Measurements from ENCODE around the gene MOB2.

- TF ChIP-seq POLR2AphosphoS5 (IDR thresholded peaks at IDR 0.05; ENCODE audit: borderline replicate concordance, low read depth, low read length) (no peak), EZH2 (IDR thresholded peaks at IDR 0.05) (no peak)
Measured at GRCh38 chr11:1526785-1527184, 40.2 kb upstream of the MOB2 start.

Measured in SK-N-MC (cell line).